Activated T-cell treated with anti-CD3 and anti-CD28 coated beads, Interleukin-2, amount 50 U/mL, for 4 hours (primary cell): Measurements from ENCODE around the gene ZIM2. TPM values are rescaled to one million over a fixed set of nuclear protein-coding genes. Genes with fewer than 3 reads are reported as not detected.

ENCODE experiments used
- ATAC-seq, 2 donors: fragments of 200-7000 bp; cut with Tn5 transposase; one replicate each; pipeline ENCODE4 v1.10.0; 2021
- DNase-seq: peaks from one replicate; pipeline ENCODE4 v3.0.0-alpha.2; 2020
- H3K27me3 Mint-ChIP-seq: one replicate; pipeline ENCODE4 v1.8.0; 2021; ENCODE audit warnings: low read depth, mixed read lengths
- H3K36me3 Mint-ChIP-seq: one replicate; pipeline ENCODE4 v1.8.0; 2022; ENCODE audit warnings: mixed read lengths; ENCODE audit not compliant: insufficient read depth
- H3K4me1 Mint-ChIP-seq: one replicate; pipeline ENCODE4 v1.8.0; 2021; ENCODE audit warnings: low read depth, mixed read lengths
- H3K4me3 Mint-ChIP-seq: one replicate; pipeline ENCODE4 v1.8.0; 2021; ENCODE audit warnings: mild to moderate bottlenecking, moderate library complexity, mixed read lengths
- H3K9me3 Mint-ChIP-seq: one replicate; pipeline ENCODE4 v1.8.0; 2021; ENCODE audit warnings: mixed read lengths
- total RNA-seq, 3 donors: library from RNA; stranded (reverse); gene quantifications; one replicate each; pipeline ENCODE4 v1.2.1, GENCODE V29; 2021

The ZIM2 gene
- total RNA-seq, 3 donors from 2014 or later: not detected

DNA sequence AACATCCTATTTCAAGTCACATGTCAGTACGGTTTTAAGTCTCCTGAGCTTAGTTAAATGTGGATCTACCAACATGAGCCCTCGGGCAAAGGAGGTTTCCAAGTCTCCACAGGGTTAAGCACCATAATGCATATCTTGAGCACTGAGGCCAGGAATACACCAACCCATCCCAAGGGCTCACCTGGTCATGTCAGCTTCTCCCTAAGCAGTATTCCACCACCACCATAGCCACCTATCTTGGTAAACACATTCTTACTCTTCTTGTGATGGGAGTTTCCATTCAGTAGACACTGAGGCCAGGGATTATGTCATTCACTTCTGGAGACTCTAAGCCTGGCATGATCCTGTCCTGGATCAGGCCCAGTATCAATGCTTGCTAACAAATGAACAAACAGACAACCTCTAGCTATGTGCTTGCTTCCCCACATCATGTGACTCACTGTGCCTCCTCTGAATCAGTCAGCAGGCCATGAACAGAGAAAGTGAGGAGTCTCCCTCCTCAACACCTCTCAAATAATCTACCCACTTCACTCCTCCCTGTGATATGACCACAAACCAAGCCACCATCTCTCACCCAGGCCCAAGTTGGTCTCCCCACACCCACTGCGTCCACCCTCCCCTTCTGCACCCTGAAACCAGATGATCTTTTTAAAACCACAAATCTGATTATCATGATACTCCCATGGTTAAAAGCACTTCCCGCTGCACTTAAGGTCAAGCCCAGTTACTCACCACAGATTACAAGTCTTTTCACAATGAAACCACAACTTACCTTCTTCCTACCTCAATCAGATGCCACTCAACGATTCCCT is 5.8 kb downstream of the ZIM2 start:
- DNase-seq (no peak), ATAC-seq (no peak)
- Mint-ChIP-seq H3K36me3 (no peaks in the 10 kb centered on the region), H3K27me3 (peaks cover 19% of the 10 kb centered on the region), H3K4me1 (no peaks in the 10 kb centered on the region), H3K9me3 (peaks cover 35% of the 10 kb centered on the region), H3K4me3 (no peak overlapping the region)

DNA sequence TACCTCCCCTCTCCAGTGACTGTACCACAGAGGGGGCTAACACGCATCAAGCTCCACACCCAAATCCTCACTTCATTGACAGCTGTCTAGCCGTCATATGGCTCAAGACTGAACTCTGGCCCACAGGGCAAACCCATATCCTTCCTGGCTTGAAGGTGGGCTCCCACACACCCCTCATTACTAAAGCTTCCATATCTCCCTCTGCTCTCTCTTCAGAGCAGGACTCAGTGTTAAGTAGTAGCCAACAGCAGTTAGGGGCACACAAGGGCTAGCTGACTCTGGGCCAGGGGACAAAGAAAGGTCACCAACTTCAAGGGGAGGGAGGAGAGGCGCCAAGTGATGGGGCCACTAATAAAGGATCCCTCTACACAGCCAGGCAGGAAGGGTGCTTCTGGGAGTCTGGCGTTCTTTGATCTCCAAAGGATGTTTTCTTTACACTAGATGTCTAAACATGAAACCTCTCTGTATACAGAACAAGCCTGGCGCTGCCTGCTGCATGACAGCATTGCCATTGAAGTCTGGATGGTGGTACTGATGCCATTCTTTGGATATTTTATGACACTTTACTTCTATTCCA is 8.1 kb downstream of the ZIM2 start:
- peaks cover 34% of the 10 kb centered on the region for H3K9me3 Mint-ChIP-seq
- H3K4me3 Mint-ChIP-seq: no peak overlapping the region
- ATAC-seq (no peak), DNase-seq (no peak)
- peaks cover 8% of the 10 kb centered on the region for H3K27me3 Mint-ChIP-seq
- no peaks in the 10 kb centered on the region for H3K36me3 Mint-ChIP-seq
- H3K4me1 Mint-ChIP-seq: no peaks in the 10 kb centered on the region

DNA sequence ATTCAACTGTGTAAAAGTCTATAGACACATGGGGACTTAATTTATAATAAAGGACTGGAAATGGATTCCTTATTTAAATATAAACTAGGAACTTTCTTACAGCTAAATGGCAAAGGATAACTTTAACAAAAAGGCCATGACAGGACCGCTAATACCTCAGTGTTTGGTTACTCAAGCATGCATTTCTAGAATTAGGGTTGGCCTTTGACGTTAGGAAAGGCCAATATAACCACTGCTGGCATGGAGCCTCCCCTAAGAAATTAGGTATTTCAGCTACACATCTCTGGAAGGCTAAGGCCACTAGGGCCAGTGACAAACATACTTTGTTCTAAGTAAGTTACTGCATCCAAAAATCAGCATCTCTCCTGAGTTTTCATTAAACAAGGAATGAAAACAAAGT is 9.3 kb downstream of the ZIM2 start:
- ATAC-seq (no peak), DNase-seq (no peak)
- Mint-ChIP-seq H3K36me3 (no peaks in the 10 kb centered on the region), H3K27me3 (peaks cover 4% of the 10 kb centered on the region), H3K4me3 (no peak overlapping the region), H3K4me1 (no peaks in the 10 kb centered on the region), H3K9me3 (peaks cover 40% of the 10 kb centered on the region)

DNA sequence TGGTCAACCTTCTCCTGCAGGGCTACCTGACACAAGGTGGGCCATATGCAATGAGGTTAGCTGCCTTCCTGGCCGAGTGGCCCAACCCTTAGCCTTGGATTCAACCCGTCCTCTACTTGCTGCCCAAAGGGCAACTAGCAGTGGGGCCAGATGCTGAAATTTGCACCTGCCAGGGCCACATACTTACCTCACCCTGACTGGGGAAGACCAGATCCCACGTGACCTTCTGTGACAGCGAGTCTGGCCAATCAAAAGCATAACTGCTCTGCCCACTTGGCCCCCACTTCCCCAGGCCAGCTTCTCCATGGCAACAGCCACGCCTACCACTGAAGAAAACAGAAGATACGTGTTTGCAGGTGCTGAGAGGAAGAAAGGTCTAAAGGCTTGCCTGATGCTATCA is 10.9 kb downstream of the ZIM2 start:
- Mint-ChIP-seq H3K36me3 (no peaks in the 10 kb centered on the region), H3K4me1 (no peaks in the 10 kb centered on the region), H3K4me3 (no peak overlapping the region), H3K9me3 (peaks cover 33% of the 10 kb centered on the region), H3K27me3 (no peaks in the 10 kb centered on the region)
- DNase-seq (no peak), ATAC-seq (no peak)

DNA sequence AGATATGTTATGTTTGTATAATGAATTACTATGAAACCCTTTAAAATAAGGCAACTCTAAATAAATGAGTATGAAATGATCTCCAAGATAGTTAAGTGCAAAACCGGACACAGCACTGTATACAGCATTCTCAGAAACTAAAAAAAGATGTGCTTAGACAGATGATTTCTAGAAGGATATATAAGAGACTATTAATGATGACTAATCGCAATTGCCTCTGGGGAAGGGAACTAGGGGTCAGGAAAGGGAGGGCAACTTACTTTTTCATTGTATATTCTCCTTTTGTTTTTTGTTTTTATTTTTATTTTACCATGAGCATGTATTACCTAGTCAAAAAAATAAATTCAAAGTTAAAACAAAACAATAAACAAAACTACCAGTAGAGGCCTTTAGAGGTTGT is 12.8 kb downstream of the ZIM2 start:
- H3K4me3 Mint-ChIP-seq: no peak overlapping the region
- H3K27me3 Mint-ChIP-seq: no peaks in the 10 kb centered on the region
- no peaks in the 10 kb centered on the region for H3K4me1 Mint-ChIP-seq
- ATAC-seq: no peak
- no peaks in the 10 kb centered on the region for H3K36me3 Mint-ChIP-seq
- no peak for DNase-seq
- peaks cover 36% of the 10 kb centered on the region for H3K9me3 Mint-ChIP-seq

DNA sequence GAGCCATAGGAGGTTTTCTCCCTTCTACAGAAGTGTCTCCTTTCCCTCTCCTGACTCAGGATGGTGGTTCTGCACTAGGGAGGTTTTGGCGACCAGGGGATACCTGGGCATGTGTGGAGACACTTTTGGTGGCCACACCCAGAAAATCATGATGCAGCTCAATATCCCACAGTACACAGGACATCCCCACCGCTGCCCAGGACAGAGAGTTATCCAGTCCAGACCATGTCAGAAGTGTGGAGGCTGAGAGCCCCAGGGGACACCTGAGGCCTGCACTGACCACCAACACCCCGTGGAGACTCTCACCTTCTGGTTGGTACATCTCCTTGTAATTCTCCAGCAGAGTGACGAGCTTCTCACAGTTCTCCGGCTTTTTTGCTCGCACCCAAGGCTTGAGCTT is 16.6 kb downstream of the ZIM2 start:
- Mint-ChIP-seq H3K4me1 (no peaks in the 10 kb centered on the region), H3K27me3 (no peaks in the 10 kb centered on the region), H3K9me3 (peaks cover 53% of the 10 kb centered on the region), H3K36me3 (no peaks in the 10 kb centered on the region), H3K4me3 (no peak overlapping the region)
- ATAC-seq: no peak
- no peak for DNase-seq

DNA sequence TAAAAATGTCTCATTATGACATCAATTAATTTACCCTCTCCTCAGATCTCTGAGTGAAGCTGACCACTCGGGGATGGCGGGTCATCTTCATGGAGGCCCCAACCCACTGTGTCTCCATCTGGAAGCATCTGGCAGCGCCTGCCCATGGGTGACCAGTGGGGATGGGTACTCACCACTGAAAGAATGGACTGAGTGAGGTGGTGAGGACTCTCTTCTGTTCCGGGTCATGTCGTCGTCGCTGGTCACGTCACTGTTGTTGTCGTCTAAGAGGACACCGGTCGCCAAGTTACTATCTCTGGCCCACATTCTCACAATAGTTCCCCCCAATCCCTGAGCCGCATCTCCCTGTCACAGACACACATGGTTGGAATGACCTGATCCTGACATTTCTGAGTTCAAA is 17.1 kb downstream of the ZIM2 start:
- Mint-ChIP-seq H3K9me3 (peaks cover 57% of the 10 kb centered on the region), H3K36me3 (no peaks in the 10 kb centered on the region), H3K4me1 (no peaks in the 10 kb centered on the region), H3K27me3 (no peaks in the 10 kb centered on the region), H3K4me3 (no peak overlapping the region)
- DNase-seq (no peak), ATAC-seq (no peak)

DNA sequence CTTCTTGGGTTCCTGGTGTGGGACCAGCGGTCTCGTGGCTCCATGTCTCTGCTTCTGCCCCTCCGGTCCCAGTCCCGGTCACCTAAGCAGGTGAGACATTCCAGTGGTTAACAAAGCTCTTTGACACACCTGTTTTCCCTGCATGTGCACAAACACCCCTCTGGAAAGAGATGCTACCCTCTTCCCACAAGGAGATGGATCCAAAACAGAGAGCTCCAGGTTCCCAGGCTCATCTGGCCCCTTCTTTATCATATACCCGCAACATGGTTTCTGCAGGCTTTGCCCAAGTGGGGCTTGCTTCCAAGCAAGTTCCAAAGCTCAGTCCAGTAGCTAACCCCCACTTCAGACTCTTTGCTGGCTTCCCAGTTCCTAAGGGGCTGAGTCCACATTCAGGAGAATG is 17.8 kb downstream of the ZIM2 start:
- DNase-seq (no peak), ATAC-seq (no peak)
- H3K36me3 Mint-ChIP-seq: no peaks in the 10 kb centered on the region
- H3K27me3 Mint-ChIP-seq: no peaks in the 10 kb centered on the region
- H3K4me3 Mint-ChIP-seq: no peak overlapping the region
- no peaks in the 10 kb centered on the region for H3K4me1 Mint-ChIP-seq
- peaks cover 59% of the 10 kb centered on the region for H3K9me3 Mint-ChIP-seq

DNA sequence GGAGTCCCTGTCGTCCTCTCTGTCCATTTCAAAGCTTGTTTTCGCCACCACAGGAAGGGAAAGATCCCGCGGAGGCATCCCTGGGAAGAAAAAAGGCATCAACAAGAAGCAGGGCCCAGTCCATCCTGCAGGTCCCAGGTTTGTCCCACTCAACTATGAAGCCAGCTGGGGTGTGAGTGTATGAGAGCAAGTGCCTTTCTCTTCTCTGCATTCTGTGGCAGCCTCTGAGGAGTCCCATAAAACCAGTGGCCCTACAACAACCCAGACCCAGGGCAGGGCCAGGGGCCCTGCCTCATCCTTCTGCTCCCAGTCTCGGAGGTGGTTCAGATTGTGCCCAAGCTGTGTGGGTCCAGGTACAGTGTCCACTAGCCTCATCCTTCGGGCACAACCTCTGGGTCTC is 18.9 kb downstream of the ZIM2 start:
- no peaks in the 10 kb centered on the region for H3K36me3 Mint-ChIP-seq
- peaks cover 64% of the 10 kb centered on the region for H3K9me3 Mint-ChIP-seq
- H3K27me3 Mint-ChIP-seq: no peaks in the 10 kb centered on the region

DNA sequence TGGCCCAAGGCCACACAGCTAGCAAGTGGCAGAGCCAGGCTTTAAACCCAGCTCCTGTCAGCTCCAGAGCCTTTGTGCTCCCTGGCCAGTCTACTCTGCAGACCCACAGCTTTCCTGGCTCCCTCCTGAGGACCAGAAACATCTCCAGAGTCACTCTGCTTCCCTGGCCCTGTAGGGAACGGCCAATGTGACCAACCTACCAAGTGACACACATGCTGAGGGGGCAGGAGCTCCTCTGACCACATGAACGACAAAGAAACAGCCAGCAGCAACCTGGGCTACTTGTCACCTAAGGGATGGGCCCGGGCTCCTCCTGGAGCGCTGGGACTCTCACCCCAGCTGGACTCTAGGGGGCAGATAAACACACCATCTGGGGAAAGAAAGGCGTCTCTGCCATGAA is 19.3 kb downstream of the ZIM2 start:
- Mint-ChIP-seq H3K27me3 (no peaks in the 10 kb centered on the region), H3K9me3 (peaks cover 64% of the 10 kb centered on the region), H3K36me3 (no peaks in the 10 kb centered on the region), H3K4me3 (no peak overlapping the region), H3K4me1 (no peaks in the 10 kb centered on the region)
- DNase-seq (no peak), ATAC-seq (no peak)

More for the DNA sequence above, 18.9 kb downstream of the ZIM2 start:
- Mint-ChIP-seq H3K4me1 (no peaks in the 10 kb centered on the region), H3K4me3 (no peak overlapping the region)
- ATAC-seq (no peak), DNase-seq (no peak)

DNA sequence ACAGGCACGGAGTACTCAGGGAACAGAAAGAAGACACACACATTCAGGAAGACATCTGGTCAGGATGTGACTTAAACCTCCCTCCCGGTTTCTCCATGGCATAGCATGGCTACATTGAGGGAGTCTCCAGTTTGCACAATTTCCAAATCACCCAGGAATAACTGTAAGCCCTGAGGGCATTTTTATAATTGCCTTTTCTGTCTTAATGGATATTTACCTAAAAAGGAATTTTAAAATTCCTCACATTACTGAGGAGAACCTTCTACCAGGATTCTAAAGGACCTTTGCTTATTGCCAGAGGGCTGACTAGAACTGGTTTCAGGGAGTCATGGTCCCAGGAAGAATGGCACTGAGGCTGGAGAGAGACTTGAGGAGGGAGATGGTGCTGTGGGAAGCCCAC is 21.4 kb downstream of the ZIM2 start:
- H3K4me3 Mint-ChIP-seq: no peak overlapping the region
- DNase-seq: no peak
- H3K9me3 Mint-ChIP-seq: peaks cover 66% of the 10 kb centered on the region
- no peak for ATAC-seq
- H3K27me3 Mint-ChIP-seq: no peaks in the 10 kb centered on the region
- H3K4me1 Mint-ChIP-seq: no peaks in the 10 kb centered on the region
- H3K36me3 Mint-ChIP-seq: no peaks in the 10 kb centered on the region

DNA sequence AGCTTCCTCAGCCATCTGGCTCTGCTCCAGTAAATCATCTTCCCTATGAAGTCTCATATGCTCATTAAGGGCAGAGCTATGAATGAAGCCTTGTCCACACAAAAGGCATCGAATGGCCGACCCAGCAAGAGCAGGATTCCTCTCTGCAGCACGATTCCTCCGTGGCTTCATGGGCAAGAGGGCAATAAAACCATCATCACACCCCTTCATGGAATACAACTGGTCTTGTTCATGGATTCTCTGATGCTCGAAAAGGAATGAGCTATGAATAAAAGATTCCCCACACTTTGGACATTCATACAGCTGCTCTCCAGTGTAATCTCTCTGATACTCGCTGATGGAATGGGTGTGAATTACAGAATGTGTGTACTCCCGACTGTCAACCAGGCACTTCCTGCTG is 25.9 kb downstream of the ZIM2 start:
- H3K9me3 Mint-ChIP-seq: peaks cover 54% of the 10 kb centered on the region
- no peaks in the 10 kb centered on the region for H3K36me3 Mint-ChIP-seq
- DNase-seq (no peak), ATAC-seq (no peak)
- H3K4me1 Mint-ChIP-seq: no peaks in the 10 kb centered on the region
- no peaks in the 10 kb centered on the region for H3K27me3 Mint-ChIP-seq
- no peak overlapping the region for H3K4me3 Mint-ChIP-seq

DNA sequence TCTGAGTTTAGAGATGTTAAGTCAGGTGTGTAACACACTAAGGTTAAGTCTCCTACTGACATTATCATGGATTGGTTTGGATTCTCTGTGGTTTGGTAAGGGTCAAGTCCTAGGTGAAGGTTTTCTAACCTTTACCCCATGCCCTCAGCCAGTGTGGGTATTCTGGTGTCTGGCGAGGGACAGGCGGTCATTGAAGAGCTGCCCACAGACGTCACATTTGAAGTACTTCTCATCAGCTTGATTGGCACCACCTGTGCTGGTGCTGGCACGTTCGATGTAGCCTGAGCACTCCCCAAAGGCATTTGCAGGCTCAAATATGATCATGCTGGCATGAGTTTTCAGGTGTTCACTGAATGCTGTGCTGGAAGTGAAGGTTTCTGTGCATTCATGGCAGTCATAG is 27.0 kb downstream of the ZIM2 start:
- H3K4me3 Mint-ChIP-seq: no peak overlapping the region
- ATAC-seq (no peak), DNase-seq (no peak)
- peaks cover 45% of the 10 kb centered on the region for H3K9me3 Mint-ChIP-seq
- H3K27me3 Mint-ChIP-seq: no peaks in the 10 kb centered on the region
- no peaks in the 10 kb centered on the region for H3K36me3 Mint-ChIP-seq
- H3K4me1 Mint-ChIP-seq: no peaks in the 10 kb centered on the region

DNA sequence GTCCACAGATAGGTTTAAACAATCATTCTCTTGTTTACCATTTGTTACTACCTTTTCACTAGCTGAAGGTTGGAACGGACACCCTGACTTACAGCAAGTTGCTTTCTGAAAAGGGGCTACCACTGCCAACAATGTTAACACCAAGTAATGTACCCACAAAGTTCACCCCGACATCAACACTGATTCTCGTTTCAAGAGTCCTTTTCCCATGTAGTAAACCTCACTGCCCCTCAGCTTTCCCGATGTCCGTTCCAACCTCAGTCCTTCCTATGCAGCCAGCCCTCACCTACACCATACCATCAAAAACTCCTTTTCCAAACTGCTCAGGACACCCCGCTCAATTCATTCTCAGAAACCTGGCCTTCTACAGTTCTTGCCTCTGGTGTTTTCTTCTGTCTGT is 29.0 kb downstream of the ZIM2 start:
- Mint-ChIP-seq H3K36me3 (no peaks in the 10 kb centered on the region), H3K4me3 (no peak overlapping the region)

DNA sequence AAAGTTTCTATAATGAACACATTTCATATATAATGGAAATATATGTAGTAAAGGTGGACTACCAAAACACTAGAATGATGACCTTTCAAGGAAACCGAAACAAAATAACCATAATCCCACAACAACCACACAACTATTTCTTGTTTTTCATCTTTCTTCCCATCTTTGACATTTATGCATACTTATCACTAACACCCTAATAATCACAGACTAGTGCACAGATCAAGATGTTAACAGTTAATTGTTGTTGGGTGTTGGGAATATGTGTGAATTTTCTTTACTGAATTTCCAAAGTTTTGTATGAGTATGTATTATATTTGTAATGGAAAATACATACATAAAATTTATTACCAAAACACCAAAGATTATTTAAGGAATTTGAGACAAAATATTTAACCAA is 30.3 kb downstream of the ZIM2 start:
- DNase-seq (no peak), ATAC-seq (no peak)
- Mint-ChIP-seq H3K9me3 (peaks cover 43% of the 10 kb centered on the region), H3K4me3 (no peak overlapping the region), H3K27me3 (no peaks in the 10 kb centered on the region), H3K36me3 (no peaks in the 10 kb centered on the region), H3K4me1 (no peaks in the 10 kb centered on the region)

More for the DNA sequence above, 29.0 kb downstream of the ZIM2 start:
- no peak for DNase-seq
- Mint-ChIP-seq H3K4me1 (no peaks in the 10 kb centered on the region), H3K27me3 (no peaks in the 10 kb centered on the region), H3K9me3 (peaks cover 38% of the 10 kb centered on the region)
- ATAC-seq: no peak
